PC-9 (cell line): Measurements from ENCODE around the gene AUTS2. TPM values are rescaled to one million over a fixed set of nuclear protein-coding genes. Genes with fewer than 3 reads are reported as not detected.

ENCODE experiments used
- BruUV-seq: library from RNA; stranded (reverse); fragments of 400-500 nt; replicated peaks from 2 replicates; lab custom pipeline; 2021; lab: Mats Ljungman, UMichigan
- CTCF ChIA-PET: fragments of 300-600 bp; sonication (Branson Sonifier 250); formaldehyde crosslinking; loops from one replicate; lab custom pipeline; 2022; ENCODE audit warnings: antibody characterized with exemption; lab: Charles Lee
- POLR2A ChIA-PET: fragments of 300-600 bp; sonication (Branson Sonifier 250); formaldehyde crosslinking; loops from one replicate; lab custom pipeline; 2022; ENCODE audit warnings: antibody characterized with exemption; ENCODE audit not compliant: unreplicated experiment; lab: Charles Lee
- DNase-seq, 2 experiments: peaks; one replicate each; pipeline versions ENCODE4 v3.0.0 to v3.0.0-alpha.2; 2015 to 2022; ENCODE audit warnings: mixed read lengths in 1 of 2
- H2AFZ ChIP-seq: fragments of 200-600 bp; sonication (generic); 2 replicates; pipeline ENCODE4 v1.8.1; 2017; ENCODE audit warnings: antibody characterized with exemption
- H3F3A ChIP-seq: fragments of 200-600 bp; sonication (generic); 2 replicates; pipeline ENCODE4 v1.8.1; 2017; ENCODE audit warnings: antibody characterized with exemption, mild to moderate bottlenecking, low read depth; ENCODE audit not compliant: insufficient read depth
- H3K27ac ChIP-seq: fragments of 200-600 bp; sonication (generic); 2 replicates; pipeline ENCODE4 v1.6.1; 2016; ENCODE audit warnings: mixed run types
- H3K27me3 ChIP-seq: fragments of 200-600 bp; sonication (generic); 2 replicates; pipeline ENCODE4 v1.6.1; 2016; ENCODE audit warnings: low read depth, mixed run types; ENCODE audit not compliant: insufficient read depth
- H3K36me3 ChIP-seq: fragments of 200-600 bp; sonication (generic); 2 replicates; pipeline ENCODE4 v1.6.1; 2016; ENCODE audit warnings: low read depth, mixed run types
- H3K4me1 ChIP-seq: fragments of 200-600 bp; sonication (generic); replicated peaks from 2 replicates; pipeline ENCODE4 v1.6.1; 2016; ENCODE audit warnings: mixed run types; ENCODE audit not compliant: insufficient read depth
- H3K4me2 ChIP-seq: fragments of 200-600 bp; sonication (generic); 2 replicates; pipeline ENCODE4 v1.6.1; 2017; ENCODE audit warnings: mixed run types
- H3K4me3 ChIP-seq: fragments of 200-600 bp; sonication (generic); 2 replicates; pipeline ENCODE4 v1.6.1; 2016; ENCODE audit warnings: mixed run types
- H3K79me2 ChIP-seq: fragments of 200-600 bp; sonication (generic); 2 replicates; pipeline ENCODE4 v1.6.1; 2017; ENCODE audit warnings: low read depth, mixed run types
- H3K9me2 ChIP-seq: fragments of 200-600 bp; sonication (generic); 2 replicates; pipeline ENCODE4 v1.8.1; 2017; ENCODE audit warnings: mild to moderate bottlenecking; ENCODE audit not compliant: insufficient read depth
- H3K9me3 ChIP-seq: fragments of 200-600 bp; sonication (generic); 2 replicates; pipeline ENCODE4 v1.8.1; 2016; ENCODE audit warnings: low read depth; ENCODE audit not compliant: insufficient read depth
- H4K20me1 ChIP-seq: fragments of 200-600 bp; sonication (generic); 2 replicates; pipeline ENCODE4 v1.8.1; 2017; ENCODE audit not compliant: insufficient read depth
- EZH2 ChIP-seq: fragments of 200-600 bp; sonication (generic); IDR thresholded peaks from 2 replicates; pipeline ENCODE4 v1.8.0; 2017; ENCODE audit warnings: antibody characterized with exemption, low read depth
- intact Hi-C: fragments of 100-400 bp; cut with micrococcal nuclease; formaldehyde crosslinking; loops from one replicate; pipeline ENCODE4 v1.10.0; 2022; ENCODE audit not compliant: unreplicated experiment
- total RNA-seq: library from RNA; stranded (reverse); gene quantifications from 2 replicates; pipeline ENCODE4 v1.2.3, GENCODE V29; 2021
- TF ChIP-seq, protein P1 (sequence below): fragments of 200-600 bp; sonication (generic); conservative IDR thresholded peaks from 2 replicates; pipeline ENCODE4 v1.6.1; 2017; ENCODE audit warnings: mixed run types, antibody characterized with exemption, mild to moderate bottlenecking, moderate library complexity

AUTS2 gene
- total RNA-seq, 1 experiment from 2014 or later, result not detected

DNA sequence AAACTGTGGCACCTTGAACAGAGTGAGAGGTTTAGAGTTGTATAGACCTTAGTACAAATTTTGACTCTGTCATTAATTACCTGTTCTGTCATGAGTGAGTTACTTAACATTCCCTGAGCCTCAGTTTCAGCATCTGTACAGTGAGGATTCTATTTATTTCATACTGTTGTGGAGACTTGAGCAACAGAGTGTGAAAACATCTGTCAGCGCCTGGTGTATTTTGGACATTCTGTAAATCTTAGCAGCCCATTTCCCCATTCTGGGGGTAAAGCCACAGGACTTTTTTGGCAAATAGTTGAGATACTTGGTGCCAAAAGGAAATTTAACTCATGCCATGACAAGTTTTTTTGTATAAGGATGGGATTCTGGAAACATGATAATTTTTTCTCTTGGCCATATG lies 94.8 kb downstream of the AUTS2 start:
- no peaks in the 10 kb centered on the region for H3K9me2 ChIP-seq
- intact Hi-C loops, result no loop called here
- no peaks in the 10 kb centered on the region for H3F3A ChIP-seq
- H3K9me3 ChIP-seq, result no peaks in the 10 kb centered on the region
- H3K27me3 ChIP-seq, result no peaks in the 10 kb centered on the region
- H3K36me3 ChIP-seq, result no peaks in the 10 kb centered on the region
- H3K4me2 ChIP-seq, result no peak overlapping the region
- H2AFZ ChIP-seq, result no peak overlapping the region
- no peak for DNase-seq
- ChIA-PET POLR2A (no interaction called here), CTCF (no interaction called here)
- BruUV-seq, result no TSS peak
- no peaks in the 10 kb centered on the region for H4K20me1 ChIP-seq
- H3K27ac ChIP-seq, result no peak overlapping the region
- H3K79me2 ChIP-seq, result no peaks in the 10 kb centered on the region
- H3K4me3 ChIP-seq, result no peak overlapping the region
- TF ChIP-seq, protein P1, sequence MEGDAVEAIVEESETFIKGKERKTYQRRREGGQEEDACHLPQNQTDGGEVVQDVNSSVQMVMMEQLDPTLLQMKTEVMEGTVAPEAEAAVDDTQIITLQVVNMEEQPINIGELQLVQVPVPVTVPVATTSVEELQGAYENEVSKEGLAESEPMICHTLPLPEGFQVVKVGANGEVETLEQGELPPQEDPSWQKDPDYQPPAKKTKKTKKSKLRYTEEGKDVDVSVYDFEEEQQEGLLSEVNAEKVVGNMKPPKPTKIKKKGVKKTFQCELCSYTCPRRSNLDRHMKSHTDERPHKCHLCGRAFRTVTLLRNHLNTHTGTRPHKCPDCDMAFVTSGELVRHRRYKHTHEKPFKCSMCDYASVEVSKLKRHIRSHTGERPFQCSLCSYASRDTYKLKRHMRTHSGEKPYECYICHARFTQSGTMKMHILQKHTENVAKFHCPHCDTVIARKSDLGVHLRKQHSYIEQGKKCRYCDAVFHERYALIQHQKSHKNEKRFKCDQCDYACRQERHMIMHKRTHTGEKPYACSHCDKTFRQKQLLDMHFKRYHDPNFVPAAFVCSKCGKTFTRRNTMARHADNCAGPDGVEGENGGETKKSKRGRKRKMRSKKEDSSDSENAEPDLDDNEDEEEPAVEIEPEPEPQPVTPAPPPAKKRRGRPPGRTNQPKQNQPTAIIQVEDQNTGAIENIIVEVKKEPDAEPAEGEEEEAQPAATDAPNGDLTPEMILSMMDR, result no peak
- no peak for TF ChIP-seq EZH2
- no peaks in the 10 kb centered on the region for H3K4me1 ChIP-seq

DNA sequence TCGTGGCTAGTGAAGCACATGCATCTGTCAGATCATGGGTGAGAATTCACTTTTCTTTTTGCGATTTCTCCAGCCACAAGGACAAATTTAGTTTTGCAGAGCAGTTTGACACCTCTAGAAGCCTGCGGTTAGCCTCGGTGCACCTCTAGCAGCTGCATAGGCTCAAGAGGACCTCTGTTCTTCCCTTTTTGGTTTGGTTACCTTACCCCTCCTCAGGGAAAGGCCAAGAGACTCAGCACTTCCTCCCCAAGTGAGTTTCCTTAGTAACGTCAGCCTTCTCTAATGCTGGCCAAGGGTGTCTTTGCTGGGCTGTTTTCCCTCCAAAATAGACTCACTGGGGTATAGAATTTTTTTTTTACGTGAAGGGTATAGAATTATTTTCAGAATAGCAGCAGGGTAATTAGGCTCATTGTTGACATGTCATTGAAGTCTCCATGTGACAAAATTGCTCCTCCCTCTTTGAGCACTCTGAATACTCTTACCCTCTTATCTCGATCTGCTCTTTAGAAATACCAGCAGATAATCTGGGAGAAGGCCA lies 97.8 kb downstream of the AUTS2 start:
- no peak for TF ChIP-seq EZH2
- TF ChIP-seq, protein P1, result no peak
- POLR2A ChIA-PET, result no interaction called here
- intact Hi-C loops, result no loop called here
- no peaks in the 10 kb centered on the region for H3K36me3 ChIP-seq
- no peaks in the 10 kb centered on the region for H3K9me3 ChIP-seq
- CTCF ChIA-PET, result no interaction called here
- H3K79me2 ChIP-seq, result no peaks in the 10 kb centered on the region
- no peaks in the 10 kb centered on the region for H3K4me1 ChIP-seq
- H4K20me1 ChIP-seq, result no peaks in the 10 kb centered on the region
- no peak overlapping the region for H2AFZ ChIP-seq
- no peak overlapping the region for H3K4me3 ChIP-seq
- H3K4me2 ChIP-seq, result no peak overlapping the region
- no peaks in the 10 kb centered on the region for H3K27me3 ChIP-seq
- BruUV-seq, result no TSS peak
- H3K27ac ChIP-seq, result no peak overlapping the region
- no peak for DNase-seq
- no peaks in the 10 kb centered on the region for H3F3A ChIP-seq
- no peaks in the 10 kb centered on the region for H3K9me2 ChIP-seq

DNA sequence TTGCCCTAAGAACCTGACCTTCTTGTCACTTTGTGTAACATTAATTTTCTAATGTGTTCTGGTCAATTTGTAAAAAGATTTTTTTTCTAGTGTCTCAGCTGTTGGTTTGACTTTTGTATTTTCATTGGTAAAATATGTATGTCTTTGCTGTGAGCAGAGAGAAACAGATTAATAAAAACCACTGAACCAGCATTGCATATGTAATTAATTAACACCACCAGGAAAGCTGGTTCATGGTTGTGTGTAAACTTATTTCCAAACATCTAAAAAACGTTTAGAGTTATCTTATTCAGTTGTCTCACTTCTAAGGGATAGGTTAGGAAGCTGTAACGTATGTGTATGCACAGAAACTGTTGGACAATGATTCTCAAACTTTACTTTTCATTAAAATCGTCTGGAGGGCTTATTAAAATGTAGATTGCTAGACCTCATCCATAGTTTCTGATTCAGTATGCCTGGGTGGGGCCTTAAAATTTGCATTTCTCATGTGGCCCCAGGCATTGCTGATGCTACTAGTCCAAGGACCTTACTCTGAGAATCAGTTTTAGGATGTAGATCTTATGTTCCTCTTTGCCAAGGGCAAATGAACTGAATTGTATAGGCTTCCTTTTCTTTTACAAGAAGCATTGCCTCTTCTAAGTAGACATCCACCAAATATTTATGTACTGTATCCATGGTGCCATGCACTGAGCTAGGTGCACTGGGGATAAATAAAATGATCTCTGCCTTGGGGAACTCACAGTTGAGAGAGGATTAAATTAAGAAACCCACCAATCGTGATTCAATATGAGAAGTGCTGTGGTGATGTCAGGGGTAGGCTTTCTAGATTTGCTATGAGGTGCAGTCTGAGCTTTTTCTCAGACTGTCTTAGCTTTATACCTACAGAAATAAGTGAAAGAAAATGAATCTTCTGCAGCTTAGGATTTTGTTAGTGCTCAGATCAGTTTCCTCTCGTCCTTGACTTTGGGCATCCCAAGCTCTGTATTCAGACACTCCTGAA lies 98.7 kb downstream of the AUTS2 start:
- BruUV-seq, result no TSS peak
- TF ChIP-seq EZH2, result no peak
- TF ChIP-seq, protein P1, result no peak
- DNase-seq, result no peak
- no peaks in the 10 kb centered on the region for H4K20me1 ChIP-seq
- H3K27me3 ChIP-seq, result no peaks in the 10 kb centered on the region
- no peaks in the 10 kb centered on the region for H3K4me1 ChIP-seq
- H3K4me2 ChIP-seq, result no peak overlapping the region
- H3K79me2 ChIP-seq, result no peaks in the 10 kb centered on the region
- intact Hi-C loops, result no loop called here
- H3F3A ChIP-seq, result no peaks in the 10 kb centered on the region
- no peak overlapping the region for H2AFZ ChIP-seq
- H3K27ac ChIP-seq, result no peak overlapping the region
- no peak overlapping the region for H3K4me3 ChIP-seq
- CTCF ChIA-PET, result no interaction called here
- no peaks in the 10 kb centered on the region for H3K9me2 ChIP-seq
- no peaks in the 10 kb centered on the region for H3K36me3 ChIP-seq
- H3K9me3 ChIP-seq, result no peaks in the 10 kb centered on the region
- POLR2A ChIA-PET, result no interaction called here
